H54 (cell line): ENCODE results near the gene SUB1.
"Not testable (repeated sequence)": the region's sequence is repeated elsewhere in the genome, so short reads cannot be mapped to it uniquely, and the experiment has no call there.

Experiments used
- DNase-seq: peaks from one replicate; pipeline ENCODE4 v3.0.0; 2011; ENCODE audit warnings: low spot score, mixed read lengths; ENCODE audit not compliant: insufficient read length
- FAIRE-seq: peaks from 3 replicates; lab custom pipeline; 2011; peaks lifted over from hg19 to GRCh38; lab: Jason Lieb, UNC
- POLR2A ChIP-seq: IDR thresholded peaks from 2 replicates; pipeline ENCODE4 v1.6.1; 2011; ENCODE audit warnings: low read depth, mild to moderate bottlenecking, low read length

Gene SUB1

GRCh38 chr5:32628049-32628844 lies 42.9 kb downstream of the SUB1 start:
- TF ChIP-seq POLR2A: no peak
- FAIRE-seq: no peak
- no peak for DNase-seq

DNA sequence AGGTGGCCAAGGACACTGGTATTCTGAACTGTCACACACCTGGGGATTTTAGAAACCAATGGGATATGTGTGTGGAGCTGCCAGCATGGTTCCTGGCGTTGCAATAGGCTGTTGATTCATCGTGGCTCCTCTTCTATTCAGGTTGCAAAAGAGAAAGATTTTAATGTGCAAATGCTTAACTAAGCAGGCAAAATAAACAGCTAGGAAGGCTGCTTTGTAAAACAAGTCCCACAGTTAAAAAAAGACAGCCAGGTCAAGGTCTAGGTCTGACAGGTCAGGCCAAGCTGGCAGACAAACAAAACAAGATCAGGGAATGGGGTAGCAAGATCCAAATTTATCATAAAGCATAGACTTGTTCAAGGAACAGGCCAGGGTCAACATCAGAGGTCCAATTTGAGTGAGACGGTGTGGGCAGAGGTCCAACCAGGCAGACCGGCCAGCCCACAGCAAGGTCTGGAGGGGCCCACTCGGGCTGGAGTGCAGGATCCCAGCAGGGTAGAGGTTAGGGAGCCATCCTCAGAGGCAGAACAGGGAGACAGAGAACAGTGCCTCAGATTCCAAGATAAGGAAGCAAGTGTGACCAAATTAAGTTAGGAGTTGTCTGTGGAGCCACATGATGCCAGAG lies 45.6 kb downstream of the SUB1 start:
- FAIRE-seq: no peak
- no peak for TF ChIP-seq POLR2A

DNA sequence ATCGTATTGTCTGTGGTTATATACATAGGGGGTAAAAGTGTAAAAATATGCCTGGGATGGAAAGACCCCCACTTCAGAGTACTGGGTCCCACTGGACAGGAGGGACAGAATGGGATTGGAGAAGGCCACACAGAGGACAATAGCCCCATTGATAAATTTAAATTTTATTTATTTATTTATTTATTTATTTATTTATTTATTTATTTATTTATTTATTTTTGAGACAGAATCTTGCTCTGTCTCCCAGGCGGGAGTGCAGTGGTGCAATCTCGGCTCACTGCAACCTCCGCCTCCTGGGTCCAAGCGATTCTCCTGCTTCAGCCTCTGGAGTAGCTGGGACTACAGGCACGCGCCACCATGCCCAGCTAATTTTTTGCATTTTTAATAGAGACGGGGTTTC lies 47.7 kb downstream of the SUB1 start:
- FAIRE-seq, DNase-seq: not testable (repeated sequence)

More for the DNA sequence above, 45.6 kb downstream of the SUB1 start:
- no peak for DNase-seq

GRCh38 chr5:32638309-32638708 lies 53.0 kb downstream of the SUB1 start:
- no peak for DNase-seq
- TF ChIP-seq POLR2A: no peak
- no peak for FAIRE-seq

GRCh38 chr5:32639943-32640342 lies 54.6 kb downstream of the SUB1 start:
- FAIRE-seq (peak; percentile 55), DNase-seq (no peak)
- TF ChIP-seq POLR2A: no peak

DNA sequence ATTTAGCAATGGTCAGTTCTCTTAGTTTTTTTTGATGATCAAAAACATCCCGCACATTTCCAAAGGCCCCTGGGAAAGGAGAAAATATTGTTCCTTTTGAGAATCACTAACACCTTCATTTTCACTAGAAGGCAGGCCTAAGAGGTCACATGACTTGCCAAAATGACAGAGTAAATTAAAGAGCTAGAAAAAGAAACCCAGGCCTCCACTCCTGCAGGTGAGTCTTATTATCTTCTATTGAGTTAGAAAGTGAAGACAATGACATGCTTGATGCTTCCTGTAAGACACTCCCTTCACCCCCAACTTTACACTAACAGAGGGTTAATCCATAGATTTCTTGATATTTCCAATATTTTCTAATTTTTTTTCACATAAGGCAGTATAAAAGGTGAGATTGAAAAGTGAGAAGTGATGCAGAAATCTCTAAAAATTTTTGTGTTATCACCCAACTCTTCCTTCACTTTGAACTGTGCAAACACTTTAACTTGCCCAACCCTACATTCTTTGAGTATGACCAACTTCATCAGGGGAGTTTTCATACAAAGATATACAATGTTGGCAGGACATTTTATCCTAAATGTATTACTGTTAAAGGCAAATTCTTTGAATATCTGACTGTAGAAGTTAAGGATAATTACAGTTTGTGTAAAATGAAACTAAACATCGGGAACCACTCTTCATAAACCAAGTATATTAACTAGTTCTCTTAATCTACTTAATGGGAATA lies 57.1 kb downstream of the SUB1 start:
- DNase-seq (no peak), FAIRE-seq (peak; percentile 57)
- no peak for TF ChIP-seq POLR2A

- no peak for TF ChIP-seq POLR2A
- no peak for DNase-seq
- FAIRE-seq: no peak
Observed at GRCh38 chr5:32645246-32645645, 59.9 kb downstream of the SUB1 start.

DNA sequence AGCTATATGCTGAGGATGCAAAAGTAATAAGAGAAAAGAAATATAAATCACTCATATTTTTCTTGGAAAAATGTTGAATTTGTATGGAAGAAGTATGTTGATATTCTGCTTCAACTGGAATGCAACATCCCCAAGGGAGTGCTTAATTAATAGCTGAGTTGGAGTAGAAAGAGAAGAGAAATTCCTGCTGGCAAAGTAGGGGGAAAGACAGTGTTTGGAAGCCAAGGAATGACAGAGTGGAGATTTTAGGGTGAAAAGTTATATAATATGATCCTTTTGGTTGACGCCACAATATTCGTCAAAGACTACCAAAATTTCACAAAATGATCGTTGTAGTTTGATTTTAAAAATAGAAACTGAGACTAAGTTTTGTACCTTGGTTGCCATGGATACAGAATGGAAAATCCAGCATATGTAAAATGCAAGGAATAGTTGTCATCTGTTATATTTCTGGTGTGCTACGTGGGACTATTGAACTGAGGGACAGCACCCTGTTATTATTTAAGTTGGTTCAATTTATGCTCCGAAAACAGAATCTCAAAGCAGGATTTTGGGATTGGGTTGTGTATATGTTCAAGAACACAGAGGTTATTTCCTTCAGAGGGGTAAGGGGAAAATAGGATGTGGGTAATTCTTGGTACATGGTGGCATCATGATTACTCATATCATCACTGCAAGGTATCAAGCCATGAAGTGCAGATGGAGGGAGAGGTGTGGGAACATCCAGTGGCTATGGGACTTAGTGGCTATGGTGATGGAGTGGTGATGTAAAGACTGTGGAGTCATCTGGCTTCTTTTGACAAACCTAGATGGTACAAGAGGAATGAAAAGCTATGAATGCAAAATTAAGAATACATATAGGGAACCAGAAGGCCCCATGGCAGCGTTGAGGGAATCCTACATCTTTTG lies 61.0 kb downstream of the SUB1 start:
- FAIRE-seq (no peak), DNase-seq (no peak)
- TF ChIP-seq POLR2A: no peak

DNA sequence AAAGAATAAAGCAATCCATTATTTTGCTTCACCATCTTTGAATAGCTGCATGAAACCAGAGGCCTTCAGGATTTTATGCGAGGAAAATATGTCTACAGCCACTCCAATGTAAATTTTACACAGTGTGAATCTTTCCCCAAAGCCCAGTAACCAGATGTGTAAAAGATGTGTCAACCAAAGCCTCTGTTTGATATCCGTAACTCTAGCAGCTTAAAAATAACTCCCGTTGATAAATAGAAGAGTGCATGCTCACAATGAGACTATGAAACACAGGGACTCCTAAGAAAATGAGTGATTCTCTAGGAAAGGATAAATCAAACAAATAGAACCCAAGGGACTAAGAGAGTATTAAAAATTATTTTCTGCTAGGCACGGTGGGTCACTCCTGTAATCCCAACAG lies 65.7 kb downstream of the SUB1 start:
- FAIRE-seq: no peak
- no peak for TF ChIP-seq POLR2A
- DNase-seq: no peak

DNA sequence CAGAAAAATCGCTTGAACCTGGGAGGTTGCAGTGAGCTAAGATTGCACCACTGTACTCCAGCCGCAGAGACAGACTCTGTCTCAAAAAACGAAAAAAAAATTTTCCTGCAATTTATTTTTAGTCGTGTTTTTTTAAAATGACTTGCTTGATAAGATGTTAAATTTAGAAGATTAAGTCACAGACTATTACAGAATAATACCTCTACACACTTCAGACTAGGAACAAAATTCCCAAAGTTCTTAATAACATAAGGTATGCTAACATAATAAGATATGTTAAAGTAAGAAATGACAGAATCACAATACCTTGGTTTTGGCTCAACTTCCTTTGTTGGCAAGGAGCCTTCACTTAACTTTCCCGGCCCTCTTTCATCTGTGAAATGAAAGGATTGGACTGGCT lies 66.3 kb downstream of the SUB1 start:
- DNase-seq (no peak), FAIRE-seq (no peak)
- TF ChIP-seq POLR2A: no peak
